Measurements from ENCODE around the gene TIMM17A.
"Not testable (repeated sequence)": the region's sequence is repeated elsewhere in the genome, so short reads cannot be mapped to it uniquely, and the experiment has no call there.

TIMM17A gene

GRCh38 chr1:202016811-202017748 lies 61.8 kb downstream of the TIMM17A start:
- DNase-seq = no peak

- DNase-seq = no peak
These were observed 62.6 kb downstream of the TIMM17A start for GRCh38 chr1:202017749-202018467.

- no peak for DNase-seq
These were observed 63.3 kb downstream of the TIMM17A start for GRCh38 chr1:202018468-202019234.

GRCh38 chr1:202019235-202019558 lies 63.9 kb downstream of the TIMM17A start:
- DNase-seq = not testable (repeated sequence)
